Type B pancreatic cell (in vitro differentiated cells): ENCODE results near the gene SPDYE4. TPM values are rescaled to one million over a fixed set of nuclear protein-coding genes. Genes with fewer than 3 reads are reported as not detected.
A peak's percentile ranks its signal among the peaks of the same experiment; 100 is the strongest.

Experiments
- DNase-seq: peaks from one replicate; pipeline ENCODE4 v3.0.0; 2021; ENCODE audit warnings: mixed read lengths; ENCODE audit not compliant: unreplicated experiment; ENCODE audit errors: extremely low spot score
- H3K27ac Mint-ChIP-seq: 2 replicates; pipeline ENCODE4 v1.8.0; 2021; ENCODE audit warnings: mild to moderate bottlenecking, mixed read lengths
- H3K27me3 Mint-ChIP-seq: 2 replicates; pipeline ENCODE4 v1.8.0; 2021; ENCODE audit warnings: mixed read lengths
- H3K36me3 Mint-ChIP-seq: 2 replicates; pipeline ENCODE4 v1.8.0; 2021; ENCODE audit warnings: mixed read lengths
- H3K4me1 Mint-ChIP-seq: one replicate; pipeline ENCODE4 v1.8.0; 2021; ENCODE audit warnings: mixed read lengths; ENCODE audit not compliant: unreplicated experiment
- H3K4me3 Mint-ChIP-seq: 2 replicates; pipeline ENCODE4 v1.8.0; 2021; ENCODE audit warnings: mild to moderate bottlenecking, mixed read lengths
- H3K9me3 Mint-ChIP-seq: 2 replicates; pipeline ENCODE4 v1.8.0; 2021; ENCODE audit warnings: mixed read lengths
- CTCF ChIP-seq: fragments of 200-600 bp; sonication (generic); conservative IDR thresholded peaks from 2 replicates; pipeline ENCODE4 v1.5.0; 2021; ENCODE audit warnings: antibody characterized with exemption, mild to moderate bottlenecking
- total RNA-seq: library from RNA; stranded (reverse); gene quantifications from 2 replicates; pipeline ENCODE4 v1.2.1, GENCODE V29; 2021; ENCODE audit warnings: low replicate concordance

Gene SPDYE4
- total RNA-seq, 1 donor from 2014 or later: not detected

DNA sequence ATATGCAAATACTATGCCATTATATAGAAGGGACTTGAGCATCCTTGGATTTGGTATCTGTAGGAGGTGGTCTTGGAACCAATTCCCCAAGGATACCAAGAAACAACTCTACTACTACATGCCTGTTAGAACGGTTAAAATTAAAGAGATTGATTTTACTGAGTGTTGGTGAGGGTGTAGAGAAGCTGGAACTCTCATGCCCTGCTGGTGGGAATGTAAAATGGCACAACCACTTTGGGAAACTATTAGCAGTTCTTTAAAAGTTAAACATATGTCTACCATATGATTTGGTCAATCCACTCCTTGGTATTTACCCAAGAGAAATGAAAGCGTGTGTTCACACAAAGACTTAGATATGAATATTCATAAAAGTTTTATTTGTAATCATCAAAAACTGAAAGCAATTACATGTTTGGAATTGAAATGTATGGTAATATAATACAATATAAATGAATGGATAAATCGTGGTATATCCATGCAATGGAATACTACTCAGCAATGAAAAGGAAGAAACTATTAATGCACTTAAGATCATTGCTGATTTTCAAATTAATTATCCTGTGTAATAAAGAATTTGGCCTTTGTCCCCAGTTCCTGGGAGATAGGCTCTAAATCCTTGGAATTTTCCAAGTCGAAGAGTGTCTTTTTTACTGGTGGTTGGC lies 33.0 kb upstream of the SPDYE4 start:
- Mint-ChIP-seq H3K4me3 (no peak overlapping the region), H3K36me3 (no peaks in the 10 kb centered on the region), H3K4me1 (peaks cover 11% of the 10 kb centered on the region), H3K27ac (no peak overlapping the region), H3K27me3 (peaks cover 8% of the 10 kb centered on the region), H3K9me3 (no peaks in the 10 kb centered on the region)
- peak; percentile 65 for TF ChIP-seq CTCF
- no peak for DNase-seq

DNA sequence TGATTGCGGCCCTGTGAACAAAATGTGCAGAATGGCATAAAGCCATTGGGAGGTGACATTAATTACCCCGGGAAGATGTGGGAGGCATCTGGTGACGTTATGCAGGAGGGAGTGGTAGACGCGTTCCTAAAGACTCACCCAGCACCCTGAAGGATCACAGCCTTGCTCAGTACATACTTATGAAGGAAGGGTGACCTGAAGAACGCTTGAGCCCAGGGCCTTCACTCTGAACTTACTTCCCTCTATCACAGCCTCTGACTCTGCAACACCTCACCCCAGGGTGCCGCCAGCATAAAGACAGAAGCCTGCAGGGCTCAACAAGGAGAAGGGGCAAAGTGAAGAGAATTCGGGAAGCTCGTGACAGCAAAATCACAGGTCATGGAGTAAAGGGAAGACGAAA lies 31.4 kb upstream of the SPDYE4 start:
- Mint-ChIP-seq H3K27me3 (peaks cover 8% of the 10 kb centered on the region), H3K4me1 (peaks cover 11% of the 10 kb centered on the region), H3K27ac (no peak overlapping the region), H3K36me3 (no peaks in the 10 kb centered on the region), H3K9me3 (no peaks in the 10 kb centered on the region), H3K4me3 (no peak overlapping the region)
- no peak for TF ChIP-seq CTCF
- no peak for DNase-seq

DNA sequence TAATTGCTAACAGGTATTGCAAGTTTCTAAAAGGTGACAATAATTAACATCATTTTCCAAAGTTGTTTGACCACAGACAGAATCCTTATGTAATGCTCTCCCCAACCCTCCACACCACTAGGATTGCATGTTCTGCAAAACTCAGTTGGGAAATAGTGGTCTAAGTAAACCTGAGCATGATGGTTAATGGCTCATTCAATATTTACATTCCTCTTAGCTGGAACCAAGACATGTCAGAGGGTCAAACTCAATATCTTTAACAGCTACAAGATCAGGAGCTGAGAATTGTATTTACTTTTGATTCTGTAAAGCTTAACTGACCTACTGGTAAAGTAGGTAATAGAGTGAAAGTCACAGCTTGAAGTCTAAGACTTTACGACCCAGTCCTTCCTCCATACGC lies 30.7 kb upstream of the SPDYE4 start:
- no peak overlapping the region for H3K27ac Mint-ChIP-seq
- no peak for TF ChIP-seq CTCF
- H3K4me1 Mint-ChIP-seq: peaks cover 11% of the 10 kb centered on the region
- peaks cover 8% of the 10 kb centered on the region for H3K27me3 Mint-ChIP-seq
- no peak overlapping the region for H3K4me3 Mint-ChIP-seq
- no peaks in the 10 kb centered on the region for H3K9me3 Mint-ChIP-seq
- no peaks in the 10 kb centered on the region for H3K36me3 Mint-ChIP-seq
- DNase-seq: no peak

DNA sequence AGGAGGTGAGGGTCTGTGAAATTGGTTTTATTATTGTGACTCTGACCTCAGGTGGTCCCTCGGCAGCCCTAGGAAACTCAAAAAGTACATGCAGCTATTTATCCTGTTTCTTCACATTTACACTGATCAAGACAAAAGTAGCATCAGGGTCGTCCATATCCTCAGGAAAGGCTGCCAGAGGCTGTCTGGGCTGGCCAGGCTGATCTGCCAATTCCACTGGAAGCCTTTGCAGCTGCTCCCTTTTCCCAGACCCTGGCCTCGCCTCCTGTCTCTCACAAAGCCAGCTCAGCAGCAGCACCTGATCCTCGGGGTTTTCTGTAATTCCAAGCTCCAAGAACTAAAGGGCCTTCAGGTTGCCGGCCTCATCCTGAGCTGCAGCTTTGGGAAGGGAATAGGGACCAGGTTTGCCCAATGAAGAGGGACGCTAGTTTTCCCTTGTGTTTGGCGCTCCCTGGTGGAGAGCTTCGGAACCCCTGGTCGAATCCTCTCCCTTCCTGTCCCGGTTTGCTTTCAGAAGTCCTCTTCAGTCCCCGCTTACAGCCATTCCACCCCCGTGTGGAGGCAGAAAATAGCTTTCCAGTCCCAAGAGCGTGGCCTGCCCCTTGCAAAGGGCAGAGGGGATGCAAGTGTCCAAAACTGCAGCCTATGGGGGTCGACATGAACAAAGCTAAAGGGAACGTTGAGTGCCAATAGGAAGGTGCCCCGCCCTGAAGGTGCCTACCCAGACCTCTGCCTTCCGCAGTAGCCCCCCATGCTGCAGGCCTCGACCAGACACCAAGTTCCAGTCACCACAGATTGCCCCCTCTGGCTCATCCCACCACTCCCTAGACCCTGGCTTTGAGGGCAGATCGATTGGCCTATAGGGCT lies 27.4 kb upstream of the SPDYE4 start:
- no peaks in the 10 kb centered on the region for H3K36me3 Mint-ChIP-seq
- no peaks in the 10 kb centered on the region for H3K9me3 Mint-ChIP-seq
- H3K4me3 Mint-ChIP-seq: no peak overlapping the region
- peaks cover 11% of the 10 kb centered on the region for H3K4me1 Mint-ChIP-seq
- peak; percentile 92 for TF ChIP-seq CTCF
- DNase-seq: peak; percentile 87
- H3K27me3 Mint-ChIP-seq: peaks cover 3% of the 10 kb centered on the region
- H3K27ac Mint-ChIP-seq: no peak overlapping the region

- DNase-seq: no peak
- H3K27ac Mint-ChIP-seq: peak overlapping the region; percentile 67
- no peaks in the 10 kb centered on the region for H3K9me3 Mint-ChIP-seq
- H3K4me1 Mint-ChIP-seq: no peaks in the 10 kb centered on the region
- no peaks in the 10 kb centered on the region for H3K27me3 Mint-ChIP-seq
- no peak for TF ChIP-seq CTCF
- no peak overlapping the region for H3K4me3 Mint-ChIP-seq
- no peaks in the 10 kb centered on the region for H3K36me3 Mint-ChIP-seq
Observed at GRCh38 chr17:8782176-8782575, 23.8 kb upstream of the SPDYE4 start.
